ENCODE data around the gene DDX24. TPM values are rescaled to one million over a fixed set of nuclear protein-coding genes. Genes with fewer than 3 reads are reported as not detected.

The DDX24 gene
- total and polyA plus RNA-seq, 12 donors: 221 to 616 (median 337) TPM

GRCh38 chr14:94040247-94040646 lies 40.8 kb downstream of the DDX24 start:
- Histone ChIP-seq H3K4me1 (replicated peaks in 1 of 2) (peaks cover 0 to 5% of the 10 kb centered on the region in 2 donors), H3K27ac (no peak overlapping the region), H3K27me3 (no peaks in the 10 kb centered on the region), H3K9me3 (replicated peaks in 1 of 3) (no peaks in the 10 kb centered on the region), H3K4me3 (no peak overlapping the region), H3K36me3 (replicated peaks in 1 of 2) (peaks cover 0 to 9% of the 10 kb centered on the region in 2 donors)
- DNase-seq: no peak
- TF ChIP-seq POLR2A (IDR thresholded peaks at IDR 0.05): no peak
- TF ChIP-seq, protein P1, sequence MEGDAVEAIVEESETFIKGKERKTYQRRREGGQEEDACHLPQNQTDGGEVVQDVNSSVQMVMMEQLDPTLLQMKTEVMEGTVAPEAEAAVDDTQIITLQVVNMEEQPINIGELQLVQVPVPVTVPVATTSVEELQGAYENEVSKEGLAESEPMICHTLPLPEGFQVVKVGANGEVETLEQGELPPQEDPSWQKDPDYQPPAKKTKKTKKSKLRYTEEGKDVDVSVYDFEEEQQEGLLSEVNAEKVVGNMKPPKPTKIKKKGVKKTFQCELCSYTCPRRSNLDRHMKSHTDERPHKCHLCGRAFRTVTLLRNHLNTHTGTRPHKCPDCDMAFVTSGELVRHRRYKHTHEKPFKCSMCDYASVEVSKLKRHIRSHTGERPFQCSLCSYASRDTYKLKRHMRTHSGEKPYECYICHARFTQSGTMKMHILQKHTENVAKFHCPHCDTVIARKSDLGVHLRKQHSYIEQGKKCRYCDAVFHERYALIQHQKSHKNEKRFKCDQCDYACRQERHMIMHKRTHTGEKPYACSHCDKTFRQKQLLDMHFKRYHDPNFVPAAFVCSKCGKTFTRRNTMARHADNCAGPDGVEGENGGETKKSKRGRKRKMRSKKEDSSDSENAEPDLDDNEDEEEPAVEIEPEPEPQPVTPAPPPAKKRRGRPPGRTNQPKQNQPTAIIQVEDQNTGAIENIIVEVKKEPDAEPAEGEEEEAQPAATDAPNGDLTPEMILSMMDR (IDR thresholded peaks at IDR 0.05): no peak
- WGBS, 4 donors: 57 to 77% (median 71%) methylated on average over 5 of the region's 5 CpGs
- intact Hi-C loops (cut with DNase I): no loop called here

DNA sequence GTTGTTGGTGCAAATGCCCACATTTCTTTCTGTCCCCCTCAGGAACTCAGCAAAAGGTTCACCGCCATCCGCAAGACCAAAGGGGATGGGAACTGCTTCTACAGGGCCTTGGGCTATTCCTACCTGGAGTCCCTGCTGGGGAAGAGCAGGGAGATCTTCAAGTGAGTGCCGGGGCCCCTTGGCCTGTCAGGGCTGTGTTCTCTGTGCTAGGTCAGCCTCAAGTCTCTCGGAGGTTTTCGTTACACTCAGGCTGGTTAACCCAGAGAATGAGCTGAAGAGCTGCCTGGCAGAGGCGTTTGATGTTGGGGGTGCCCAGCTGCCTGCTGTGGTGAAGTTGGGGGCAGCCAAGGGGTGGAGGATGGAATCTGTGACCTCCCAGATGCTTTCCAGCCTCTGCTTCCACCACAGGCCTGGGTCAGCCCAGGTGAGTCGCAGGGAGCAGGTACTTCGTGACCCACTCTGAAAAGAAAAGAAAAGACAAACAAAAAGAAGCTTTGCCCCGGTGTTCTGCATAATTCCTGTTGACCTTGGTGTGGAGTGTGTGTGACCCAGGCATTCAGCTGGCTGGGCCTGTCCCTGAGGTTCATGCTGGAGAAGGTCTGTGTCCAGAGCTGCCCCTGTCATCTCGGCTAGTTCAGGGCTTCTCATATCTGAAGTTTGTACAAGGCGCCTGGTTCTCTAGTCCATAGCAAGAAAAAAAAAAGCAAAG lies 41.9 kb downstream of the DDX24 start:
- H3K4me1 ChIP-seq (replicated peaks in 1 of 2): peaks cover 0 to 5% of the 10 kb centered on the region in 2 donors
- intact Hi-C loops (cut with DNase I): loop anchor here in 1 of 2 donors (5.0 kb wide), 1 partner anchor 98 kb away; no protein-coding TSS in a partner anchor
- WGBS, 4 donors: 79 to 87% (median 84%) methylated on average over 11 of the region's 11 CpGs

DNA sequence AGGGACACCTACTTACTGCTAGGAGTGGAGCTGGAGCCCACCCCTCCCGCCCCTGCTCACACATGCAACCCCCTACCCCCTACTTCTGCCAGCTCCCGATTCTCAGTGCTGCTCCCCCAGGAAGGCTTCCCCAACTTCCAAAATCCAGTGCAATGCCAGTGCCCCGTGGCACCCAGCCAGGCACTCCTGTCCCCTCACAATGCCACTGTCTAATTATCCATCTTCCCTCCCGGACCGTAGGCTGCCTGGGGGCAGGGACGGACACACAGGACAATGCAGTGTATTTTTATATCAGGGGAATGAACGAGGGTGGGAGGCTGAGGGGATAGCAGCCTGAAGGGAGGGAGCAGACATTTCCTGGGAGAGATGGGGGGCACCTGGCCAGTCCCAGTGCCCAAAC lies 42.5 kb downstream of the DDX24 start:
- Histone ChIP-seq H3K27ac (no peak overlapping the region), H3K36me3 (replicated peaks in 1 of 2) (no peaks in the 10 kb centered on the region), H3K27me3 (no peaks in the 10 kb centered on the region), H3K4me3 (no peak overlapping the region), H3K4me1 (replicated peaks in 1 of 2) (peaks cover 0 to 5% of the 10 kb centered on the region in 2 donors), H3K9me3 (replicated peaks in 1 of 3) (no peaks in the 10 kb centered on the region)
- WGBS, 4 donors: 83 to 95% (median 87%) methylated on average over 6 to 7 of the region's 7 CpGs
- intact Hi-C loops (cut with DNase I): loop anchor here in 1 of 2 donors (5.0 kb wide), 1 partner anchor 99 kb away; no protein-coding TSS in a partner anchor
- no peak for TF ChIP-seq POLR2A (IDR thresholded peaks at IDR 0.05)
- TF ChIP-seq, protein P1 (IDR thresholded peaks at IDR 0.05): no peak
- DNase-seq: no peak

More for the DNA sequence above, 41.9 kb downstream of the DDX24 start:
- Histone ChIP-seq H3K27me3 (no peaks in the 10 kb centered on the region), H3K36me3 (replicated peaks in 1 of 2) (no peaks in the 10 kb centered on the region), H3K4me3 (no peak overlapping the region), H3K9me3 (replicated peaks in 1 of 3) (no peaks in the 10 kb centered on the region), H3K27ac (no peak overlapping the region)
- no peak for DNase-seq
- TF ChIP-seq POLR2A (IDR thresholded peaks at IDR 0.05): no peak
- TF ChIP-seq, protein P1 (IDR thresholded peaks at IDR 0.05): no peak

- TF ChIP-seq POLR2A (IDR thresholded peaks at IDR 0.05): no peak
- TF ChIP-seq, protein P1 (IDR thresholded peaks at IDR 0.05): no peak
- 92 to 95% (median 94%) methylated on average over 5 to 9 of the region's 9 CpGs for WGBS, 4 donors
- H3K36me3 ChIP-seq (replicated peaks in 1 of 2): no peaks in the 10 kb centered on the region
- H3K4me3 ChIP-seq: no peak overlapping the region
- DNase-seq: no peak
- H3K27ac ChIP-seq: no peak overlapping the region
- intact Hi-C loops (cut with DNase I): loop anchor here (2.0 to 5.0 kb wide), 2 partner anchors 99 kb away; no protein-coding TSS in a partner anchor
- no peaks in the 10 kb centered on the region for H3K27me3 ChIP-seq
- peaks cover 0 to 5% of the 10 kb centered on the region in 2 donors for H3K4me1 ChIP-seq (replicated peaks in 1 of 2)
- H3K9me3 ChIP-seq (replicated peaks in 1 of 3): no peaks in the 10 kb centered on the region
These were observed 43.0 kb downstream of the DDX24 start for GRCh38 chr14:94037954-94038353.

All from adrenal gland (tissue), 12 donors.